ENCODE data around the gene CRAT. TPM values are rescaled to one million over a fixed set of nuclear protein-coding genes. Genes with fewer than 3 reads are reported as not detected.

The CRAT gene
- total RNA-seq, 1 experiment from 2014 or later: 7.1 TPM

DNA sequence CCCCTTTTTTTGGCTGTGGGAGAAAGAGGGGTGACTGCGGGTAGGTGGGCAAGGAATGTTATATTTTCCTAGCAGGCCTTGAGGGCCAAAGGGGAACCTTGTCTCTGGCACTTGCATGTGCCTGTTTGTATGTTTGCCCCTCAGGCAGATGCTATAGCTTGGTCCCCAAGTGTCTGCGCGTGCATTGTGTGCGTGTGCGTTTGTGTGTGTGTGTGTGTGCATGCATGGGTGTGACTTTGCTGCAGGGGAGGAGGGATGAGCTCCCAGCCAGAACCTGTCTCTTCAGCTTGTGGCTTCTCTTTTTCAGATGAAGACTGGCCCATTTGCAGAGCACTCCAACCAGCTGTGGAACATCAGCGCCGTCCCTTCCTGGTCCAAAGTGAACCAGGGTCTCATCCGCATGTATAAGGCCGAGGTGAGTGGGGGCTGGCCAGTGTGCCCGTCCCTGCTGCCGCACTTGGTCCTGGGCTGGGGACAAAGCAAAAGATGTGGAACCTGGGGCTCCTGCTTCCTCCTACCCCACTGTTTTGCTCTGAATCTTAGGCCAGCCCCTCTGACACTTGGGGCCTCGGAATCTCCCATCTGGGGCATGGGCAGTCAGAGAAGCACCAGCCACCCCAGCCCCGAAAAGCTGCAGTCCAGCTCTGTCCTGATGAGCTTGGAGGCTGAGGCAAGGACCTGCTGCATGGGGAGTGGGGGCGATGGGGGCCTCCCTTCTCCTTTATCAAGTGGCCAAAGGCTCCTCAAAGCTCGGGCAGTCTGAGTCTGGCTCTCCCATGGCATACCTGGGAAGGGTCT lies 31.7 kb upstream of the CRAT start:
- BruUV-seq (replicated peaks): no TSS peak
- Mint-ChIP-seq H3K36me3 (ENCODE audit: insufficient read depth, unreplicated experiment) (peaks cover 53% of the 10 kb centered on the region), H3K27me3 (ENCODE audit: unreplicated experiment) (no peaks in the 10 kb centered on the region), H3K9me3 (ENCODE audit: low read depth, unreplicated experiment) (no peaks in the 10 kb centered on the region), H3K27ac (ENCODE audit: unreplicated experiment) (peak overlapping the region; percentile 97), H3K4me1 (ENCODE audit: low read depth, unreplicated experiment) (peaks cover 25% of the 10 kb centered on the region), H3K4me3 (ENCODE audit: low read depth, unreplicated experiment) (no peak overlapping the region)
- intact Hi-C loops (cut with micrococcal nuclease; ENCODE audit: unreplicated experiment): loop anchor here (5.0 kb wide), 2 partner anchors 35 to 345 kb away; partner anchors contain the start of gene IER5L
- TF ChIP-seq, protein P1, sequence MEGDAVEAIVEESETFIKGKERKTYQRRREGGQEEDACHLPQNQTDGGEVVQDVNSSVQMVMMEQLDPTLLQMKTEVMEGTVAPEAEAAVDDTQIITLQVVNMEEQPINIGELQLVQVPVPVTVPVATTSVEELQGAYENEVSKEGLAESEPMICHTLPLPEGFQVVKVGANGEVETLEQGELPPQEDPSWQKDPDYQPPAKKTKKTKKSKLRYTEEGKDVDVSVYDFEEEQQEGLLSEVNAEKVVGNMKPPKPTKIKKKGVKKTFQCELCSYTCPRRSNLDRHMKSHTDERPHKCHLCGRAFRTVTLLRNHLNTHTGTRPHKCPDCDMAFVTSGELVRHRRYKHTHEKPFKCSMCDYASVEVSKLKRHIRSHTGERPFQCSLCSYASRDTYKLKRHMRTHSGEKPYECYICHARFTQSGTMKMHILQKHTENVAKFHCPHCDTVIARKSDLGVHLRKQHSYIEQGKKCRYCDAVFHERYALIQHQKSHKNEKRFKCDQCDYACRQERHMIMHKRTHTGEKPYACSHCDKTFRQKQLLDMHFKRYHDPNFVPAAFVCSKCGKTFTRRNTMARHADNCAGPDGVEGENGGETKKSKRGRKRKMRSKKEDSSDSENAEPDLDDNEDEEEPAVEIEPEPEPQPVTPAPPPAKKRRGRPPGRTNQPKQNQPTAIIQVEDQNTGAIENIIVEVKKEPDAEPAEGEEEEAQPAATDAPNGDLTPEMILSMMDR (IDR thresholded peaks at IDR 0.05; ENCODE audit: unreplicated experiment): no peak
- CTCF ChIA-PET: interaction anchor here (0.6 to 1.1 kb wide), 10 partner anchors 10 to 482 kb away, joined by 3 to 5 read pairs (median 4); partner anchors contain the start of gene MIGA2
- no peak for DNase-seq

DNA sequence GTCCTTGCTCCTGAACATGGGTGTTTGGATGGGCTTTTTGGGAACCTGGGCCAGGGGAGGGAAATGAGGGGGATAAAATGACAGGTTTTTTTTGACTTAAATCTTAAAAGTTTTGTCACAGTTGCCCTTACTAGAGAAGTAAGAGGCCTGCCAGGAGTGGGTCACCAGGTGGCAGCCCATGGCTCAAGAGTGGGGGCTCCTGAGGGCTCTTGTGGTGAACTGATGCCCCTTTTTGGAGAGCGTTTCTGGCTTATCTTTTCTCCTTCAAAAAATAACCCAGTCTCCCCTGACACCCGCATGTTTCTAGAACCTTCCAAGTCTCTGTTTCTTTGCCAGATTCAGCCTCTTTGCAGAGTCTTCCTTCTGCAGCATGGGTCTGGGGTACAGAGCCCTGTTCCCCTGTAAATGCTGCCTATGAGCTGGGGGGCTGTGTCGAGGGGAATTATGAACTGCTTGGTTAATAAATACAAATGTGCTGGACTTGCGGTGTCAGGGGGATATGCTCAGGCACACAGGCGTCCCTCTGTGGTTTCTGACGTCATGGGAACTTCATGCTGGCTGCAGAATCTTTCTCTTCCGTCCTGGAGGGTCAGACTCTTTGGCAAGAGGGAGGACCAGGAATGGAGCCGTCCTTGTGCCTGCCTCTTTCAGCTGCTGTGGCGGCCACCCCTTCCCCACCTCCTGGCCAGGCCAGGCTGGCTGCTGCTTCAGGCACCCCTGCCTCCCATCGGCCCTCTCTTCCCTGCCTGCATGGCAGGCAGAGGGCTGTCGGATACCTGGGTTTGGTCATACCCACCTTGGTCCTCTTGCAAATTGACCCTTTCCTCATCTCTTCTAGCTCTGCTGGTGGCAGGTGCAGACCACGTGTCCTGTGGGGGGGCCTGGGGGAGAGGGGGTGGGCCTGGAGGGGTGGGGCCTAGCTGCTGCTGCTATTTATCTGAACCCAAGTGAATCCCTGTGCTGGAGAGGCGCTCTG lies 30.8 kb upstream of the CRAT start:
- Mint-ChIP-seq H3K27ac (ENCODE audit: unreplicated experiment) (peak overlapping the region; percentile 97), H3K4me1 (ENCODE audit: low read depth, unreplicated experiment) (peaks cover 25% of the 10 kb centered on the region), H3K9me3 (ENCODE audit: low read depth, unreplicated experiment) (no peaks in the 10 kb centered on the region), H3K27me3 (ENCODE audit: unreplicated experiment) (no peaks in the 10 kb centered on the region), H3K4me3 (ENCODE audit: low read depth, unreplicated experiment) (peak overlapping the region; percentile 71), H3K36me3 (ENCODE audit: insufficient read depth, unreplicated experiment) (peaks cover 52% of the 10 kb centered on the region)
- no TSS peak for BruUV-seq (replicated peaks)
- no peak for DNase-seq
- intact Hi-C loops (cut with micrococcal nuclease; ENCODE audit: unreplicated experiment): loop anchor here (5.0 kb wide), 2 partner anchors 36 to 346 kb away; partner anchors contain the start of gene IER5L
- CTCF ChIA-PET: interaction anchor here (0.7 to 3.1 kb wide), 5 partner anchors 31 to 483 kb away, joined by 3 to 19 read pairs (median 4); partner anchors contain the start of gene MIGA2
- TF ChIP-seq, protein P1 (IDR thresholded peaks at IDR 0.05; ENCODE audit: unreplicated experiment): no peak

DNA sequence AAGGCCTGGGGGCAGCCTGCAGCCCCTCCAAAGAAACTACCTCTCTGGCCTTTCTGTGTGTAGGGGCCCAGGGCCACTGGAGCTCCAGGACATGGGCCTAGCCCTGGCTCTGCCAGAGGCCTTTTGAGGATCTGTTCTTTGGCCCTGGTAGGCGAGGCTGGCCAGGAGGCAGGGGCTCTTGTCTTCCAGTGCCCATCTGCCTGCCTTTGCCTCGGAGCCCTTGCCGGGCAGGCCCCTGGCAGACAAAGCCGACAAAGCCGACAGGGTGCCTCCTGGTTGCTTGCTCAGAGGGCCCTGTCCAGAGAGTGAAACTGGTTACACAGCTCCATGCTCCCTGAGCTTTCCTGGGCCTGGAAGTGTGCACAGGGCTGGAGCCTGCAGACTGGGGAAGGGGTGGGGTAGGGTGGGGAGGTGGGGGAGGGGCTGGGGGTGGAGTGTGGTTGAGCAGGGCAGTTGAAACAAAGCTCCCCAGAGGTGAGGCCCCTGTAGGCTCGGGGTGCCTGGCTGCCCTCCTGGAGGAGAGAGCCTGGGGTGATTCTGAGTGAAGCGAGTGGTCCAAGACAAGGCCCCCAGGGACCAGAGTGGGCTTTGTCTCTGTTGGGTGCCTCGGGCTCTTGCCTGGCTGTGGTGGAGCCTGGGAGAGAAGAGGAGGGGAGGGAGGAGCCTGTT lies 29.9 kb upstream of the CRAT start:
- DNase-seq: peak; percentile 21
- Mint-ChIP-seq H3K27me3 (ENCODE audit: unreplicated experiment) (no peaks in the 10 kb centered on the region), H3K27ac (ENCODE audit: unreplicated experiment) (peak overlapping the region; percentile 97), H3K4me1 (ENCODE audit: low read depth, unreplicated experiment) (peaks cover 25% of the 10 kb centered on the region), H3K36me3 (ENCODE audit: insufficient read depth, unreplicated experiment) (peaks cover 49% of the 10 kb centered on the region), H3K4me3 (ENCODE audit: low read depth, unreplicated experiment) (peak overlapping the region; percentile 71), H3K9me3 (ENCODE audit: low read depth, unreplicated experiment) (no peaks in the 10 kb centered on the region)
- no TSS peak for BruUV-seq (replicated peaks)
- intact Hi-C loops (cut with micrococcal nuclease; ENCODE audit: unreplicated experiment): loop anchor here (5.0 kb wide), 2 partner anchors 37 to 347 kb away; partner anchors contain the start of gene IER5L
- CTCF ChIA-PET: interaction anchor here (0.6 to 3.1 kb wide), 17 partner anchors 9 to 899 kb away, joined by 3 to 19 read pairs (median 4); partner anchors contain the start of genes IER5L and NTMT1
- TF ChIP-seq, protein P1 (IDR thresholded peaks at IDR 0.05; ENCODE audit: unreplicated experiment): no peak
